GM19238 (cell line): ENCODE measurements around the gene PSMB2.
A peak's percentile ranks its signal among the peaks of the same experiment; 100 is the strongest.

ENCODE experiments used
- DNase-seq: peaks from one replicate; pipeline ENCODE4 v3.0.0; 2011; ENCODE audit warnings: low spot score; ENCODE audit not compliant: insufficient read length

The PSMB2 gene

DNA sequence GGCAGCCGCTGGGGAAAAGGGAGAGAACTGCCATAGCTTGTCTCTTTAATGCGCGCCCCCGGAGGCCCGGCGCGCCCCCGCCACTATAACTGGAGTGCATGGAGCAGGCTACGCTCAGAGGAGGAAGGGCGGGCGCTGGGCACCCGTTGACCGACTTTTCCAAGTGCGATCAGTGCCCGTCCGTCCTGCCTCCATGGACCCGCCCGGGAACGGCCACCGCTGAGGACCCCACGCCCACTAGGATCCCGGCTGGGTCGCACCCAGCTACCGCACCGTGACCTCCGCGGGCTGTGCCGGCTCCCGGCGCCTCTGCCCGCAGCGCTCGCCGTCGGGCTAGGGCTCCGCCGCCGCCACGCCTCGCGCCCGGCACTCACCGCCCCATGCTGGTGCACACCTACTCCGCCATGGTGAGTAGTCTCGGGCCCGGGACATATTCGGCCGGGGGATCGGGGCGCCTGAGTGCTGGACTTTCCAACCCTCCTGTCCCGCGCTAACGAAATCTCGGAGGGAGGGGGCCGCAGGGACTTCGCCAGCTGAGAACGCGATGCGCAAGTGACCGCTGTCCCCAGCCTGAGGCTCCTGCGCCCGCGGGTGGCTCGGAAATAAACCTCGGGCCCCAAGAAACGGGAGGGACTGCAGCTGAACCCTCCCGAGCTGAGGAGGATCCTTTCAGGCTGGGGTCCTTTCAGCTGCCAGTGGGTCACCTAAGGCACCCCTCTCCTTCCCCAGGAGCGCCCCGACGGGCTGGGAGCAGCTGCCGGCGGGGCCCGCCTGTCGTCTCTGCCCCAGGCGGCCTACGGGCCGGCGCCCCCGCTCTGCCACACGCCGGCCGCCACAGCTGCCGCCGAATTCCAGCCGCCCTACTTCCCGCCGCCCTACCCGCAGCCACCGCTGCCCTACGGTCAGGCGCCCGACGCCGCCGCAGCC, 67.9 kb downstream of the PSMB2 start, which contains the start of gene TFAP2E:
TFAP2E (plus strand) TSS at position 117 of the 927 bp plus-strand sequence; CDS start at position 381, 264 bp downstream.
- no peak for DNase-seq

DNA sequence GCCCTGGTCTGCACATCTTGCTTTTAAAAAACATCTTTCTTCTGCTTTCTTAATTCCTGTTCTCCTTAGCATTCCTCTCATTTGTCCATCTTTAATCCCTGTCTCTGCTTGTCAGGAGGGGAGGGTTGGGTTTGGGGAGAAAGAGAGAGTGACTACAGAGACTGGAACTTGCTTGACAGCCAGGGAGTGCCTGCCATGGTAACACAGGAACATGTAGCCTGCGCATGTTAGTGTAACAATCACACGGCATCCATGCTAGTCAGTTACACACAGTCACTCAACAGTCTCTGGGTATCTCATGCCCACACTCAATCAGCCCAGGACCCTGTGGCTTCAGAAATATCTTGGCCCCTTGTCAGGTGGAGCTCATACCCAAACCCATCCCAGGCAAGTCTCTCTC, 69.0 kb downstream of the PSMB2 start:
- no peak for DNase-seq

DNA sequence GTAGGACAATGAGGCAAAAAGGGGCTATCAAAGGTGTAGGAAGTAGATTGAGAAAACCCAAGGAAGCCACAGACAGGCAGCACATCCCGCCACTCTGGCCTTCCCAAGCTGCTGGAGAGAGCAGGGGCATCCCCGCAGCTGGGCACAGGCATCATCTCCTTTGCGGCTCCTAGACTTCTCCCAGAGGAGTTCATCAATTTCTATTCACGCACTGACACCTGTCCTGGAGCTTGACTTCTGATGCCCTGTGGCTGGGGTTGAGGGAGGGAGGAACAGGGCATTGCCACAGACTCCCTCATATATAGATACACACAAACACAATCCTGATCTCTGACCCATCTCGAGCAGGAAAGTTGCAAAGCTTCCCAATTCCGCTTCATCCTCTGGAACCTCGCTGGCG, 70.1 kb downstream of the PSMB2 start:
- DNase-seq: no peak

DNA sequence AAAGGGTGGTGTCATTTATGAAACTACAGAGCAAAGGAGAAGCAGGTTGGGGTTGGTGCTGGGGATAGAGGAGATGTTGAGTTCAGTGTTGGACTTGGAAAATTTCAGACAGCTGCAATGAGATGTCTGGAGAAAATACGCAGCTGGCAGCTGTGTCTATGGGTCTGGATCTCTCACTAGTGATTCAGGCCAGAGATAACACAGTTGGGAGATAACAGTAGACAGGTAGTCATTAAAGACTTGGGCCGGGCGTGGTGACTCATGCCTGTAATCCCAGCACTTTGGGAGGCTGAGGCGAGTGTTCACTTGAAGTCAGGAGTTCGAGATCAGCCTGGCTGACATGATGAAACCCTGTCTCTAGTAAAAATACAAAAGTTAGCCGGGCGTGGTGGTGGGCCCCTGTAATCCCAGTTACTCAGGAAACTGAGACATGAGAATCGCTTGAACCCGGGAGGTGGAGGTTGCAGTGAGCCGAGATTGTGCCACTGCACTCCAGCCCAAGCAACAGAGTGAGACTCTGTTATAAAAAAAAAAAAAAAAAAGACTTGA, 70.7 kb downstream of the PSMB2 start:
- DNase-seq: no peak

DNA sequence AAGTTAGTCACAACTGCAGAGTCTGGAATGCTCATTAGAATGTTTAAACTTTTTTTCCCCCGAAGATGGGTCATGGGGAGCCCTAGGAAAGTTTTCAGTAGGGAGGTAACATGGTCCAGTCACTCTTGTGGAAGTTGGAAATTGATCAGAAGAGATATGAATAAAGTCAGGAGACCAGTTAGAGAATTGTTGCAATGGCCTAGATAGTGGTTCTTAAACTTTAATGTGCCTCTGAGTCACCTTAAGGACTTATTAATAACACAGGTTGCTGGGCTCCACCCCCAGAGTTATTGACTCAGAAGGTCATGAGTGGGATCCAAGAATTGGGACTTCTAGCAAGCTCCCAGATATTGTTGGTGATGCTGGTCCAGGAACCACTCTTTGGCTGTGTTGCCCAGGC, 71.4 kb downstream of the PSMB2 start:
- DNase-seq: no peak

DNA sequence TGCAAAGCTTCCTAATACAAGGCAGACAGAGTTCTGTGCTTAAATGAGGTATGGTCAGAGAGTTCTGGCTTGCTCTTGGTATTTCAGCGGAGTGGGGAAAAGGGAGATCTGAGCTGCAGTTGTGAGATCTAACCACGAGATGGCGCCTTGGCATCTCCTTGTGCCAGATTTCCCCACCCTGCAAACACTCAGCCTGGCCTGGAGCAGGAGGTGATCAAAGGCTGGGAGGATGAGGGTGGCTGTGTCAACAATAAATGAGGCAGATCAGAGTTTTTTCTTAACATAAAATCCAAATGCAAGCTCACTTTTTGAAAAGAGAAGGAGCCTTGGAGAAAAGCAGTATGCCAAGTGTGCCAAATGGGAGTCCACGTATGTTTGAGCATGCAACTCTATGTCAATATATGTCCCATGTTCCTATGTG, 72.3 kb downstream of the PSMB2 start:
- DNase-seq: peak; percentile 83

DNA sequence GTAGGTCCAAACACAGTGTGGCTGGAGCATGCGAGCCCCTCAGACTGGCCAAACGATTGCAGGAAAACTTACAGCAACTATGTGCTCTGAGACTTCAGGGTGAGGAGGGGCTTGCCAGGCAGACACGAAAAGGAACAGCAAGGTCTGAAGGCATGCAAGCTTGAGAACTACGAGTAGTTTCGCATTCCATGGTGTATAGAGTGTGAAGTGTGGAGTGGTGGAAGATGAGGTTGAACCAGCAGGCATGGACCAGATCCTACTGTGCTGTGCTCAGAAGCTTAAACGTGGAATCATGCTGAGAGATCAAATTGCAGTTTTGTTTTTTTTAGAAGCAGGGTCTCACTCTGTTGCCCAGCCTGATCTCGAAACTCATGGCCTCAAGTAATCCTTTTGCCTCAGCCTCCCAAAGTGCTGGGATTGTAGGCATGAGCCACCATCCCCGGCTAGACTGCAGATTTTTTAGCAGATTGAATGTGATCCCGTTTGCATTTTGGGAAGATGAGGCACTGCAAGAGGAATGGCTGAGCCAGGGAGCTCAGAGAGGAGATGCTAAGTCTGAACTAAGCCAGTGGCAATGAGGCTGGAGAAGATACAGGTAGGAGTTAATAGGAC, 73.3 kb downstream of the PSMB2 start:
- no peak for DNase-seq

DNA sequence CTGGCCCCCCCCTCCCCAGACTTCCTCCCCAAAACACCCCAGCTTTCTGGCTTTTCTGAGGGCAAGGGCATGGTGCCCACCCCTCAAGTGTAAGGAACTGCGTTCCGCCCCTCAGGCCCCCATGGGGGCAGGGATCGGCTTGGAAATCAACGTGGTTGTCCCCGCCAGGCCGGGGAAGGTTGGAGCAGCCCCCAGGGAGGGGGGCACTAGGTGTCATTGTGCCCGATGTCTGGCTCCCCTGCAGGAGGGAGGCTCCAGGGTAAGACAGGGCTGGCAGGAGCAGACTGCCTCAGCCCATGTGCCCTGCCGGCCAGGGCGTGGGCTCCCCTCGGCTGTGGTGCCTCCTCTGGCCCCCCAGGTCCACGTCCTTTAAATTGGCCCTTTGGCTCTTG, 75.6 kb downstream of the PSMB2 start:
- no peak for DNase-seq

DNA sequence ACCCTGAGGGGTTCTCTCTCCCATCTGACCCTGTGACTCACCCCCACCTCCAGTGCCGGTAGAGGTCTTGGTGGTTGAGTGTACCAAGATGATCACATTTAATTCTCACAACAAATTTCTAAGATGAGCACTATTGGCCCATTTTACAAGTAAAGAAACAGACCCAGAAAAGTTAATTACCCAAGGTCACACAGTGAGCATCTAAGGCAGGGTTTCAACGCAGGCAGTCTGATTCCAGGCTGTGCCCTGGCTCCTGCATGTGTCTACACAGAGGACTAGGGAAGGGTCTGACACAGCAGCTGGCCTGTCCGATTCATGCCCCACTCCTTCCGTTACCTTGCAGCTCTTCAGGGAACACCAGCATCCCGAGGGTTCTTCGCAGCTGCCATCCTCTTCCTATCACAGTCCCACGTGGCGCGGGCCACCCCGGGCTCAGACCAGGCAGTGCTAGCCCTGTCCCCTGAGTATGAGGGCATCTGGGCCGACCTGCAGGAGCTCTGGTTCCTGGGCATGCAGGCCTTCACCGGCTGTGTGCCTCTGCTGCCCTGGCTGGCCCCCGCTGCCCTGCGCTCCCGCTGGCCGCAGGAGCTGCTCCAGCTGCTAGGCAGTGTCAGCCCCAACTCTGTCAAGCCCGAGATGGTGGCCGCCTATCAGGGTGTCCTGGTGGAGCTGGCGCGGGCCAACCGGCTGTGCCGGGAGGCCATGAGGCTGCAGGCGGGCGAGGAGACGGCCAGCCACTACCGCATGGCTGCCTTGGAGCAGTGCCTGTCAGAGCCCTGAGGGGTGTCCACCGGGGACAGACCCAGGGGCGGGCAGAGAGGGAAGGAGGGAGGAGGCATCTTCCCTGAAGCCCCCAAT, 76.2 kb downstream of the PSMB2 start:
- DNase-seq: no peak

DNA sequence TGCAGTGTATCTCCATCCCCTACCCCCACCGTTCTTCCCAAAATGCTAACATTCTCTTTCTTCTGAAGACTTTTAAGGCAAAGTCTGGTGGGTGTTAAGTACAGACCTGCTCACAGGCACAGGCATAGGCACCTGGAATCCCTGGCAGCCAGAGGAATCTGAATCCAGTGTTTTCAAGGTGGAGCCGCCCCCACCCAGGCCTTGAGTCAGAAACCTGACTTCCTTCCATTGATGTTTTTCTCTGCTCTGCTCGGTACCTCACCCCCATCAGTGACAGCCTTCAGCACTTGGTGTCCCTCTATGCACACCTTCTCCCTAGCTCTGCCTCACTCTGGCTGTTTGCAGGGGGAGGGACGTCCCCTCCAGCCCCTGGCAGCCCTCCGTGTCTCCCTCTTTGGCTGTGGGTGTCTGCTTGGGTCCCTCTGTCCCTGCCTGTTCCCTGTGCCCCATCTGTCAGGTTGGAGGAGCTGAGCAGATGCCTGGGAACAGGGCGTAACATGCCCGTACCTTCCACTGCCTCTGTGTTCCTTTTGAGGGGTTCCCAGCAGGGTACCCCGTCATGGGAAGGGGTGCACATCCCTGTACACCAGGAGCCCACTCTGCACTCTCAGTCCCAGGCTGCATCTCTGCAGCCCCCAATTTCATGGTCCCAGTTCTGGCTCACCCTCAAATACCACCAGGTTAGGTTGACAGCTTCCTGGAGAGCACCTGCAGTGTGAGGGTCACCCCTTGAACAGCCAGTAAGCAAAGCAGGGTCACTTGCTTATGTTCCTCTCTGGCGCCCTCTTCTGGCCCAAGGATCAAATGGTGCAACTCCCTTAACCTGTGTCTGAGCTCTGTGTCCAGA, 77.1 kb downstream of the PSMB2 start:
- DNase-seq: peak; percentile 76

DNA sequence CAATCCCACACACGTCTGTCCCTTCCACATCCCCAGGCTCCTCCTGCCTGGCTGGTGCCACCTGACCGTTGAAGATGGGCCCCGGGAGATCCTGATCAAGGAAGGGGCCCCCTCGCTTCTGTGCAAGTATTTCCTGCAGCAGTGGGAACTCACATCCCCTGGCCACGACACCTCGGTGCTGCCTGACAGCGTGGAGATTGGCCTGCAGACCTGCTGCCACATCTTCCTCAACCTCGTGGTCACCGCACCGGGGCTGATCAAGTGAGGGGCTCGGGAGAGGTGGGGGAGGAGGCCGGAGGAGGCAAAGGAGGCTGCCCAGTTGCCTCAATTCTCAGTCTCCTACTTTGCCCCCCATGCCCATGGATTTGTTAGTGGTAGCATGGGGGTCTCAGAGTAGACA, 78.2 kb downstream of the PSMB2 start:
- no peak for DNase-seq

DNA sequence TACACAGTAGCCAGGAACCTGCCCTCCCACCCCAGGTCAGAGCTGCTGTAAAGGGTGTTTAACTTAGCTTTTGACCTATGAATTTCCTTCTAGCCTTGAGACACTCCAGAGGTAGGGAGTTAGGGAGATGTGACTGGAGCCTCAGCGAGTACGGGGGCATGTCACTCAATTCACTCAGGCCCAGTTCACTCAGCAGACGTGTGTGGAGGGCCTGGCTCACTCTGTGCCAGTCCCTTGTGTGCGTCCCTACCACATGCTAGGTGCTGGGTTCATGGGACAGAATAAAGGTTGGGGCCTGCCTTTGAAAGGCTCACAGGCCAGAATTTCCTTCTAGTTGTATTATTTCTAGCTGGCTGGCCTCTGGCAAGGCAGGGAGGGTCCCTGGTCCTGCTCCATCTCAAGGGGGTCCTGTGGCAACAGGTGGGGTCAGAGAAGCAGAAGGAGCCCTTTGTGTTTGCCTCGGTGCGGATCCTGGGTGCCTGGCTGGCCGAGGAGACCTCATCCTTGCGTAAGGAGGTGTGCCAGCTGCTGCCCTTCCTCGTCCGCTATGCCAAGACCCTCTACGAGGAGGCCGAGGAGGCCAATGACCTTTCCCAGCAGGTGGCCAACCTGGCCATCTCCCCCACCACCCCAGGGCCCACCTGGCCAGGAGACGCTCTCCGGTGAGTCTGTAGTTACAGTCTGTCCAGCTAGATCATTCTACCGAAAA, 79.2 kb downstream of the PSMB2 start:
- DNase-seq: no peak

DNA sequence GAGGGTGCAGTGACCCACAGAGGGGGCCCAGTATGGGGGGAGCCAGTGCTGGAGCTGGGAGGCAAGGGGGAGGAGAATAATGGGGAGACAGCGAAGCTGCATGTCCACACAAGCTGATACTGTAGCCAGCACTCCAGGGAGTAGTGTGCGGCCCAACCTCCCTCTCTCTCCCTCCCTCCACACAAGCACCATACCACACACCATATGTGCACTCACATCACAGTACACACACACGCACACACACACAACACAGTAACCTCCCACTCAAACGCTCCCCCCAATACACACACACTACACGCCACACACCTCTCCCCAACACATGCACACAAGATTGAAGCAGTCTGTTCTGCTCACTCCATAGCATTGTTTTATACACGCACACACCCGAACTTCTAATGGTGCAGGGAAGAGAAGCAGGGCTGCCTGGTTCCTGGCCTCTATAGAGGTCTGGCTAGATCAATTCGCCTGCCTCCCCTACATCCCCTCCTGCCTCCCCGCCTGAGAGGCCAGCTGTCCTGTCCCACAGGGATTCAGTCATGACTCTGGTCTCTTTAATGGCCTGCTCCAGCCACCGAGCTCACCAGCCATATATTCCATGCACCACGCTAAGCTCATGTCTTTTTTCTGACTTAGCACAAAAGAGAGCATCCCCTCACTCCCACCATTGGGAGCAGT, 79.9 kb downstream of the PSMB2 start:
- DNase-seq: no peak

DNA sequence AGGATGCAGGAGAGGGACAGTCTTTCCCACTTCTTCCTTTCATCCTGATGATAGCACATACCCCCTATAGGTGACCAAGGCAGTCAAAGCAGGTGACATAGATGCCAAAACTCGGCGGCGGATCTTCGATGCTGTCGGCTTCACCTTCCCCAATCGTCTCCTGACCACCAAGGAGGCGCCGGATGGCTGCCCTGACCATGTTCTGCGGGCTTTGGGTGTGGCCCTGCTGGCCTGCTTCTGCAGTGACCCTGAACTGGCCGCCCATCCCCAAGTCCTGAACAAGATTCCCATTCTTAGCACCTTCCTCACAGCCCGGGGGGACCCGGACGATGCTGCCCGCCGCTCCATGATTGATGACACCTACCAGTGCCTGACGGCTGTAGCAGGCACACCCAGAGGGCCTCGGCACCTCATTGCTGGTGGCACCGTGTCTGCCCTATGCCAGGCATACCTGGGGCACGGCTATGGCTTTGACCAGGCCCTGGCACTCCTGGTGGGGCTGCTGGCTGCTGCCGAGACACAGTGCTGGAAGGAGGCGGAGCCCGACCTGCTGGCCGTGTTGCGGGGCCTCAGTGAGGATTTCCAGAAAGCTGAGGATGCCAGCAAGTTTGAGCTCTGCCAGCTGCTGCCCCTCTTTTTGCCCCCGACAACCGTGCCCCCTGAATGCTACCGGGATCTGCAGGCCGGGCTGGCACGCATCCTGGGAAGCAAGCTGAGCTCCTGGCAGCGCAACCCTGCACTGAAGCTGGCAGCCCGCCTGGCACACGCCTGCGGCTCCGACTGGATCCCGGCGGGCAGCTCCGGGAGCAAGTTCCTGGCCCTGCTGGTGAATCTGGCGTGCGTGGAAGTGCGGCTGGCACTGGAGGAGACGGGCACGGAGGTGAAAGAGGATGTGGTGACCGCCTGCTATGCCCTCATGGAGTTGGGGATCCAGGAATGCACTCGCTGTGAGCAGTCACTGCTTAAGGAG, 80.8 kb downstream of the PSMB2 start:
- DNase-seq: no peak

DNA sequence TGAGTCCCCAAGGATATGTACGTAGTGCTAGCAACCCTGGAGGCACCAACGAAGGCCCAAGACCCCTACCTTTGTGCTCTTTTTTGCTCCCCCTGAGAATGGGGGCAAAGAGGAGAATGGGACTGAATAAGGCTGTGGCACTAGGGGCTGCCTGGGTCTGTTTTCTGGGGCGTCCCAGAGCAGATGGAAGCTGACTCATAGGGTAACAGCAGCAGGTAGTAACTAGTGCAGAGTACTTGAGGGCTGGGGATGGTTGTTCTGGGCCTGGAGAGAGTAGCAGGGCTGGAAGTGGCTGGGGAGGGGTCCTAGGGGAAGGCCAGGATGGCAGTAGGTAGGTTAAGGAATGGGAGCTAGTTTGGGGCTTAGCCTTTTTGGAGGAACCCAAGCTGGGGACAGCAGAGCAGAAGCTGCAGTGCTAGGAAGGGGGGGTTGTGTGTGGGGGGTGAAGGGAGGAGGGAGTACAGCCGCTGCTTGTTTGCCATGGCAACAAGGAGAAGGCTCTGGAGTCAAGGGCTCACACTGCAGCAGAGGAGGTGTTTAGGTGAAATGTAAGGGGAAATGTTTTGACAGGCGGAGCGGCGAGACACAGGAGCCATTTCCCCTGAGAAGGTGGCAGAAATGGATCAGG, 81.9 kb downstream of the PSMB2 start:
- DNase-seq: no peak

DNA sequence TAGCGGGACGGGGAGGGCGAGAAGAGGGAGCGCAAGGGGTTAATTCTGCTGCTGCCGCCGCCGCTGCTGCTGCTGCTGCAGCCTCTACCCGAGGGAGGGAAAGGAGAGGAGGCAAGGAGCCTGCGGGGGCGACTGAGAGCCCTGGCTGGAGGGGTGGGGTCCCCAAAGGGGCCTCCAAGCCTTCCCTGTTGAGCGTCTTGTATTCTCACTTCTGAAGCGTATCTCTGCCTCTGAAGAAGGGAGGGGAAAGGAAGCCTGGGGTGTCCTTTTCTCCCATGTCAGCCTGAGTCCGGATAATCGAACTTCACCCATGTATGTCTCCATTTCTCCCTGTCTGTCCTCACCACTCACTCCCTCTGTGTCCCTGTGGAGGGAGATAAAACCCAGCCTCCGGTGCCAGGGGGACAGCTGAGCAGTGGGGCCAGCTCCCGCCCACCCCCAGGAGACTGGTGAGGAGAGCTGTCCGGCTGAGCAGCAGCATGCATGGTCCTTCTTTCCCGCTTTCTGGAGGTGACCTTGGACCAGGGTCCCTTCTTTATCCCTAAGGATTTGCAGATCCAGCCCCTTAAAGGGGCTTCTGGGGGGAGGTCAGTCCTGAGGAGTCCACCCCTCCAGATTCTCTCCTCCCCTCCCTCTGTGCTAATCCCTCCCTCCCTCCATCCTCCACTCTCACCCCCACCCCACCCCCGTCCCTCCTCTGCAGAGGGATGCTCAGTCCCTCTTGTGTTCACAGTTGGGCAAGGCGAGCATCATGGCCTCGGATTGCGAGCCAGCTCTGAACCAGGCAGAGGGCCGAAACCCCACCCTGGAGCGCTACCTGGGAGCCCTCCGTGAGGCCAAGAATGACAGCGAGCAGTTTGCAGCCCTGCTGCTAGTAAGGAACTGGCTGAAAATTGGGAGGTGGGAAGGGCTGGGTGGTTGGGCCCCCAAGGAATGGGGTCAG, 82.7 kb downstream of the PSMB2 start:
- no peak for DNase-seq
